Gastrocnemius medialis (tissue), 4 donors: ENCODE results near the gene HOXD8. TPM values are rescaled to one million over a fixed set of nuclear protein-coding genes. Genes with fewer than 3 reads are reported as not detected.
A peak's percentile ranks its signal among the peaks of the same experiment; 100 is the strongest.

ENCODE experiments used
- ATAC-seq, 2 donors: fragments of 150-250 bp; one replicate each; pipeline ENCODE4 v1.9.1; 2016
- DNase-seq, 2 donors: peaks; one replicate each; pipeline ENCODE4 v3.0.0-alpha.2; 2019
- H3K27ac ChIP-seq, 4 donors: fragments of 200-600 bp; sonication (generic); 1 replicate in 1 of 4; 2 replicates in 3 of 4; pipeline ENCODE4 v1.5.1; 2016 to 2018; ENCODE audit warnings: mild to moderate bottlenecking in 2 of 4, moderate library complexity in 1 of 4
- H3K27me3 ChIP-seq, 3 donors: fragments of 200-600 bp; sonication (generic) in 2 of 3; 1 replicate in 1 of 3; 2 replicates in 2 of 3; pipeline versions ENCODE4 v1.5.1 to v1.6.0; 2016 to 2019; ENCODE audit warnings: mild to moderate bottlenecking in 1 of 3, moderate library complexity in 1 of 3
- H3K36me3 ChIP-seq, 2 donors: fragments of 200-600 bp; sonication (generic) in 1 of 2; one replicate each; pipeline ENCODE4 v1.5.1; 2017 to 2018
- H3K4me1 ChIP-seq, 2 donors: fragments of 200-600 bp; sonication (generic) in 1 of 2; one replicate each; pipeline ENCODE4 v1.5.1; 2016 to 2017; ENCODE audit warnings: mild to moderate bottlenecking in 2 of 2
- H3K4me3 ChIP-seq, 4 donors: fragments of 200-600 bp; sonication (generic) in 3 of 4; 1 replicate in 1 of 4; 2 replicates in 3 of 4; pipeline ENCODE4 v1.5.1; 2016 to 2019; ENCODE audit warnings: mild to moderate bottlenecking in 2 of 4
- H3K9me3 ChIP-seq, 3 donors: fragments of 200-600 bp; sonication (generic) in 2 of 3; 1 replicate in 1 of 3; 2 replicates in 2 of 3; pipeline ENCODE4 v1.5.1; 2016 to 2019
- POLR2A ChIP-seq, 2 donors: fragments of 450-650 bp; IDR thresholded peaks; one replicate each; pipeline ENCODE4 v1.6.1; 2017; ENCODE audit warnings: antibody characterized with exemption in 2 of 2, mild to moderate bottlenecking in 2 of 2, moderate library complexity in 2 of 2
- in situ Hi-C, 4 donors: fragments of 200-750 bp; cut with MboI; loops; one replicate each; pipeline versions ENCODE4 v1.15.0 to v1.8.0; 2017; ENCODE audit warnings: low sequenced_read_pairs in 4 of 4
- intact Hi-C: fragments of 100-400 bp; cut with DNase I; formaldehyde crosslinking; loops from one replicate; pipeline ENCODE4 v1.15.1; 2023; ENCODE audit warnings: low total_unique reads
- total RNA-seq, 4 donors: library from RNA; depleted of rRNA; stranded (reverse); fragments of >200 nt; gene quantifications; one replicate each; pipeline versions ENCODE4 v1.1.0 to v1.2.3, GENCODE V29; 2016
- TF ChIP-seq, protein P1 (sequence below), 5 experiments: fragments of 450-650 bp in 3 of 5; fragments of 200-600 bp in 2 of 5; sonication (generic) in 2 of 5; IDR thresholded peaks in 4 of 5; conservative IDR thresholded peaks in 1 of 5; 1 replicate in 4 of 5; 2 replicates in 1 of 5; pipeline ENCODE4 v1.5.1; 2016 to 2019; ENCODE audit warnings: antibody characterized with exemption in 5 of 5, mild to moderate bottlenecking in 3 of 5, moderate library complexity in 3 of 5

Gene HOXD8
- total RNA-seq, 4 donors from 2014 or later: 4.0 to 12.0 (median 7.2) TPM

GRCh38 chr2:176124947-176125771, 4.3 kb upstream of the HOXD8 start:
- no peak for DNase-seq
- intact Hi-C loops: loop anchor here (5.0 to 10.0 kb wide), 3 partner anchors 527 to 1020 kb away; no protein-coding TSS in a partner anchor
- H3K27me3 ChIP-seq: peaks cover 31 to 74% (median 64%) of the 10 kb centered on the region in 3 donors
- no peak for ATAC-seq
- no peak overlapping the region for H3K27ac ChIP-seq
- no peak overlapping the region for H3K4me3 ChIP-seq
- no peaks in the 10 kb centered on the region for H3K36me3 ChIP-seq
- in situ Hi-C loops: loop anchor here (5.0 to 25.0 kb wide), 8 partner anchors 327 to 1037 kb away; no protein-coding TSS in a partner anchor
- TF ChIP-seq, protein P1, sequence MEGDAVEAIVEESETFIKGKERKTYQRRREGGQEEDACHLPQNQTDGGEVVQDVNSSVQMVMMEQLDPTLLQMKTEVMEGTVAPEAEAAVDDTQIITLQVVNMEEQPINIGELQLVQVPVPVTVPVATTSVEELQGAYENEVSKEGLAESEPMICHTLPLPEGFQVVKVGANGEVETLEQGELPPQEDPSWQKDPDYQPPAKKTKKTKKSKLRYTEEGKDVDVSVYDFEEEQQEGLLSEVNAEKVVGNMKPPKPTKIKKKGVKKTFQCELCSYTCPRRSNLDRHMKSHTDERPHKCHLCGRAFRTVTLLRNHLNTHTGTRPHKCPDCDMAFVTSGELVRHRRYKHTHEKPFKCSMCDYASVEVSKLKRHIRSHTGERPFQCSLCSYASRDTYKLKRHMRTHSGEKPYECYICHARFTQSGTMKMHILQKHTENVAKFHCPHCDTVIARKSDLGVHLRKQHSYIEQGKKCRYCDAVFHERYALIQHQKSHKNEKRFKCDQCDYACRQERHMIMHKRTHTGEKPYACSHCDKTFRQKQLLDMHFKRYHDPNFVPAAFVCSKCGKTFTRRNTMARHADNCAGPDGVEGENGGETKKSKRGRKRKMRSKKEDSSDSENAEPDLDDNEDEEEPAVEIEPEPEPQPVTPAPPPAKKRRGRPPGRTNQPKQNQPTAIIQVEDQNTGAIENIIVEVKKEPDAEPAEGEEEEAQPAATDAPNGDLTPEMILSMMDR (IDR thresholded peaks at IDR 0.05 in 4 of 5, conservative IDR thresholded peaks at IDR 0.05 in 1 of 5): no peak
- TF ChIP-seq POLR2A (IDR thresholded peaks at IDR 0.05): no peak
- H3K9me3 ChIP-seq: no peaks in the 10 kb centered on the region
- peaks cover 6 to 11% of the 10 kb centered on the region in 2 donors for H3K4me1 ChIP-seq

GRCh38 chr2:176125772-176126054, 3.8 kb upstream of the HOXD8 start:
- DNase-seq: no peak
- H3K9me3 ChIP-seq: no peaks in the 10 kb centered on the region
- peaks cover 25 to 74% (median 59%) of the 10 kb centered on the region in 3 donors for H3K27me3 ChIP-seq
- in situ Hi-C loops (loop anchor here (5.0 to 25.0 kb wide), 8 partner anchors 327 to 1037 kb away; no protein-coding TSS in a partner anchor), intact Hi-C loops (loop anchor here (2.0 to 10.0 kb wide), 4 partner anchors 513 to 1019 kb away; no protein-coding TSS in a partner anchor)
- H3K4me3 ChIP-seq: no peak overlapping the region
- ATAC-seq: no peak
- H3K4me1 ChIP-seq: peaks cover 6 to 11% of the 10 kb centered on the region in 2 donors
- TF ChIP-seq, protein P1 (IDR thresholded peaks at IDR 0.05 in 4 of 5, conservative IDR thresholded peaks at IDR 0.05 in 1 of 5): no peak
- TF ChIP-seq POLR2A (IDR thresholded peaks at IDR 0.05): no peak
- no peak overlapping the region for H3K27ac ChIP-seq
- H3K36me3 ChIP-seq: no peaks in the 10 kb centered on the region

GRCh38 chr2:176126929-176127773, 2.4 kb upstream of the HOXD8 start:
- peak in 1 of 2 donors; percentile 42 for DNase-seq
- intact Hi-C loops (loop anchor here (1.0 to 10.0 kb wide), 5 partner anchors 328 to 1018 kb away; no protein-coding TSS in a partner anchor), in situ Hi-C loops (loop anchor here (5.0 to 25.0 kb wide), 8 partner anchors 325 to 1035 kb away; no protein-coding TSS in a partner anchor)
- Histone ChIP-seq H3K9me3 (no peaks in the 10 kb centered on the region), H3K27ac (peak overlapping the region in 1 of 4 donors; percentile 87), H3K4me3 (peak overlapping the region in 3 of 4 donors; percentile 17 to 29 (median 27)), H3K4me1 (peaks cover 6 to 7% of the 10 kb centered on the region in 2 donors), H3K27me3 (peaks cover 11 to 70% (median 55%) of the 10 kb centered on the region in 3 donors), H3K36me3 (no peaks in the 10 kb centered on the region)
- no peak for TF ChIP-seq POLR2A (IDR thresholded peaks at IDR 0.05)
- TF ChIP-seq, protein P1 (IDR thresholded peaks at IDR 0.05 in 4 of 5, conservative IDR thresholded peaks at IDR 0.05 in 1 of 5): peak; percentile 76 to 95 (median 85)
- ATAC-seq: no peak

GRCh38 chr2:176127774-176128072, 1.8 kb upstream of the HOXD8 start:
- peaks cover 7 to 68% (median 51%) of the 10 kb centered on the region in 3 donors for H3K27me3 ChIP-seq
- no peak overlapping the region for H3K4me3 ChIP-seq
- intact Hi-C loops (loop anchor here (1.0 to 10.0 kb wide), 6 partner anchors 328 to 1017 kb away; no protein-coding TSS in a partner anchor), in situ Hi-C loops (loop anchor here (5.0 to 25.0 kb wide), 8 partner anchors 325 to 1035 kb away; no protein-coding TSS in a partner anchor)
- TF ChIP-seq, protein P1 (IDR thresholded peaks at IDR 0.05 in 4 of 5, conservative IDR thresholded peaks at IDR 0.05 in 1 of 5): no peak
- TF ChIP-seq POLR2A (IDR thresholded peaks at IDR 0.05): no peak
- no peak for ATAC-seq
- peak overlapping the region in 3 of 4 donors; percentile 83 to 87 (median 85) for H3K27ac ChIP-seq
- H3K4me1 ChIP-seq: peaks cover 6 to 7% of the 10 kb centered on the region in 2 donors
- no peaks in the 10 kb centered on the region for H3K36me3 ChIP-seq
- DNase-seq: no peak
- H3K9me3 ChIP-seq: no peaks in the 10 kb centered on the region
